Measurements from ENCODE around the gene ATP23. TPM values are rescaled to one million over a fixed set of nuclear protein-coding genes. Genes with fewer than 3 reads are reported as not detected.

Gene ATP23
- total RNA-seq, 1 donor from 2014 or later = 6.1 TPM

DNA sequence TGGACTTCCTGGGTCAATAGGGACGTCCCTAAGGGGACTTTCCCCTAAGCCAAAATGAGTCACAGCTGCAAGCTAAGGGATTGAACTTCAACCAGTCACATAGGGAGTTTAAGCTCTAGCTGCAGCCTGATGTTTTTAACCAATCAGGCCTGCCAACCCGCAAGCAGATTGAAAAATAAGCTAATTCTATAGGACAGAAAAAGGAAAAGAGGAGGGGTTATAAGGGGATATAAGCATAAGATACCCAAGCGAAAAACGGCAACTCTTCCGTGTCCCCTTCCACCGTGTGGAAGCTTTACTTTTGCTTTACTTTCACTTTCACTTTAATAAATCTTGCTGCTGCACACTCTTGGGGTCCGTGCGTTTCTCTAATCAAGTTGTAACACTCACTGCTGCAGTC is 24.4 kb downstream of the ATP23 start:
- no peak for FAIRE-seq
- no peak for DNase-seq (ENCODE audit: low spot score in 2 of 2)

DNA sequence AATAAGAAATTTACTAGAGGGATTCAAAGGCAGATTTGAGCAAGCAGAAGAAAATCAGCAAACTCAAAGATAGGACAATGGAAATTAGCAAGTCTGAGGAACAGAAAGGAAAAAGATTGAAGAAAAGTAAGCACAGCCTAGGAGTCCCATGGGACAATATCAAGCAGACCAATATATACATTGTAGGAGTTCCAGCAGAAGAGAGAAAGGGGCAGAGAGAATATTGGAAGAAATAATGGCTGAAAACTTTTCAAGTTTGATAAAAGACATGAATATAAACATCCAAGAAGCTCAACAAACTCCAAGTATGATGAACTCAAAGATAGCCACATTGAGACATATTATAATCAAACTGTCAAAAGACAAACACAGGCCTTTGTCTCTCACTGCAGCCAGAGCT is 25.2 kb downstream of the ATP23 start:
- FAIRE-seq = no peak

DNA sequence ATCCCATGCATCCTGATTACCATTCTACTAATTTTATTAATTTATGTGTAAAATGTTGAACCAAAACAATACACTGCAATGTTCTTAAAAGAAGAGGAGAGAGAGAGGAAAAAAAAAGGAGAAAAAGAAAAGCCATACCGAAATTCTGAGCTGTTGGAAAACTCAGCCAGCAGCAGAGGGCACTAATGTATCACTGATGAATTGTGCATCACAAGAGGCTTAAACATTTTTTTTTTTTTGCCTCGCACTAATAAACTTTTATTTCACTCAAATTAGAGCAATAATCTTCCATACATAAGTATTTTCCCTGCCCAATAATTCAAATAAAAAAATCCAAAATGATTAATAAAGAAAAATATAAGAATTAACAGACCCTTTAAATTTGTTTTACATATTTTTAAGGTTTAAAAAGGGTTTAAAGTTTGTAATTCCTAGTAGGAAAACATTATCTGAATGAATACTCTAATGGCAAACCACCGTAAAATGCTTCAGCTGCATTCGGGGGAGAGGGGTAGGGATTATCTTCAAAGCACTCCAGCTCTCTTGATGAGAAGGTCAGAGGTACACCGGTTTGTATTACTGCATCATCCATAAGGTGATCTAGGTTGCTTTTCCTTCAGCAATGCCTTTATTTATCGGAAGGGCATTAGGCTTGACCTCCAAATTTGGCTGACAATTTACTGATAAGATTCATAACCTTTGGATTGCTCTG is 41.9 kb downstream of the ATP23 start:
- FAIRE-seq = peak; percentile 57
- DNase-seq (ENCODE audit: low spot score in 2 of 2) = no peak

More for the DNA sequence above, 25.2 kb downstream of the ATP23 start:
- no peak for DNase-seq (ENCODE audit: low spot score in 2 of 2)

DNA sequence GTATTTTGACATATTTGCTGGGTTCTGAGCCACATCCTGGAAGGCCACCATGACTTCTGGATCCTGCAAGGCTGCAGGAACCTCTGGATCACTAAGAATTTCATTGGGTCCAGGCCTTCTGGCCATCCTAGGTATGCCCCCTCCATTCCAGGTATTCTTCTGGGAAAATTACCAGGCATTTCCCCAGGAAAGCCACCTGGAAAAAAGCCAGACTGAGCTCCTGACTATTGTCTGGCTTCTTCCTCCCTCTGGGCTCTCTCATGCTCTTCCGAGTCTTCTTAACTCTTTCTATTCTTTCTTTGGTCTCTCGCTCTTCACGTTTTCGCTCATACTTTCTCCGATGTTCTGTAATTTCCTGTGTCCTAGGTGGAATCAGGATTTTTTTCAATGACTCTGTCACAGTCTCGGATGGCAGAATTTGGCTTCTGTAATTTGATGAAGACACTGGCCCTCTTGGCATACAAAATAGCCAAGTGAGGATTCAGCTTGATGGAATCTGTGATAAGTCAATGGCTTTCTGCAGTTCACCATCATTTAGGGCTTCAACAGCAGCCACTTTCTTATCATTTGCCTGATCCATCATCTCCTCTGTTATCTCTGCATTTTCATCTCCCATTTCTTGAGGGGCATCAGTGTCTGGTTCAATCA is 42.6 kb downstream of the ATP23 start:
- FAIRE-seq (no peak), DNase-seq (ENCODE audit: low spot score in 2 of 2) (no peak)

DNA sequence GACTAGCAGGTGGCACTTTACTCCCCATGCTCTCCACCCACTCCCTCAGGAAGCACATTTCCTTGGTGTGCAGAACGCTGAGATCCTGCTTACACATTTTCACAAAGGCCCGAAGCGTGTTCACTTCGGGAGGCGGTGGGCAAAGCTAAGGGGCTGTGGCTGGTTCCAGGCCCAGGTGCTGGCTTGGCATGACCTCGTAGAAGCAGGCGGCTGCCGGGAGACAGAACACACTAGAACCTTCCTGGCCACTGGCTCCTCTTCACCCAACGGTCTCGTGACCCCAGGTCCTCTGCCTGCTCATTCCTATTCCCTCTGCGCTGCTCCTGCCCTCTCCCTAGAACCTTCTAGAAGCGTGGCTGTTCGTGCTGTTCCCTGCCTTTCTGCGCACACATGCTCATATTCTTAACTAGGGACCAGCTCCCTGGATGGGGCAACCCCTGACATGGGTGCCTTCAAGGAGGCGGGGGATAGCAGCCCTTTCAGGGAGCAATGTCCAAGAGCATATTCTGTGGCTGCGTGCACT is 43.3 kb downstream of the ATP23 start:
- DNase-seq (ENCODE audit: low spot score in 2 of 2) = no peak
- FAIRE-seq = no peak

DNA sequence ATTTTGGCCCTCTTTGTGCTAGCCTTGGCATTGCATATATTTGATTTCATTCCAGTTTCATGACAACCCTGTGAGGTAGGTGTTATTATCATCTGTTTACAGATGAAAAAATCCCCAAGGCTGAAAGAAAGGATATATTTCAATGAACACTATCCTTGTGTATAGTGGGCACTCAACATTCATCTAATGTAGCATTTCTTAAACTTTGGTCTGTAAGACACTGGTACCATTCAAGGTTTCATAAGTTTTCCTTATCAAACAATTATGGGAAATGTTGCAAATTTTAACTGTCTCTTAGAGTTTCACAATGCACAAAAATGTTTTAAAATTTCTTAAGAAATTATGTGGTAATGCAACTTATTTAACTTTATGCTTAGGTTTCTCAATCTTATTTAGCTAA is 44.3 kb downstream of the ATP23 start:
- no peak for DNase-seq (ENCODE audit: low spot score in 2 of 2)
- FAIRE-seq = no peak

DNA sequence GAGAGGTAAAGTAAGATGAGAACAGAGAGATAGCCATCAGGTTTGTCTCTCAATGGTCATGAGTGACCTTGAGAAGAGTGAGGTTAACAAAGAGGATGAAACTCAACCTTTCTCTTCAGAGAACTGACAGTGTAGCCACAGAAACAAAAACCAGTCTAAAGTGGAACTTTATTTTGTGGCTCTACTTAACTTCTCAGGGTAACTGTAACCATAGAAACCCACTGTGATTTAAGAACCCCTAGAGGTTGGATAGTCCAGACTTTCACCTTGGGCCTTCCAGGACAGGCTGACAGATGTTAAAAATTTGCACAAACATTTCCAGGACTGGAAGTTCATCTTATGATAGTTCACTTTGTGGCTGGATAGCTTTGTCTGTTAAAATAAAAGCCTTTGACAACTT is 48.5 kb downstream of the ATP23 start:
- no peak for FAIRE-seq

DNA sequence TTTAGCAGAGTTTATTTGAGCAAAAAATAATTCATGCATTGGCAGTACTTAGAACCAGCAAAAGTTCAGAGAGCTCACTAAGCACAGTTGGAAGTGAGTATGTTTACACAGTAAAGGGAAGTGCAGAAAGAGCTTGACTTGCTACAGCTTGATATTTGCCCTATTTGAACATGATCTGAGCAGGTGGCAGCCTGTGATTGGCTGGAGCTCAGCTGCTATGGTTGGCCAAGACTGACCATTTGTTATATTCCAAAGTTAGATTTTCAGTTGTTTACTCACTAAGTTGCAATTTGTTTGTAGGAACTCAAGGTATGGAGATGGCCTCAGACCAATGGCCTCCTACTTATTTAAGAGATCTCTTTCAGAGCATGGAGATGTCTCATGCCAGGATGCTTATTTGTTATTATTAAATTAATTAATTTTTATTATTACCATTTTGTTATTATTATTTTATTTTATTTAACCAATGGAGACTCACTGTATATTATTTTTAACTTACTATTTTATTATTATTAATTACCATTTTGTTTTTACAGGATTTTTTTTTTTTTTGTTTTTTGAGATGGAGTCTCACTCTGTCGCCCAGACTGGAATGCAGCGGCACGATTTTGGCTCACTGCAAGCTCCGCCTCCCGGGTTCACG is 49.0 kb downstream of the ATP23 start:
- FAIRE-seq (peak; percentile 15), DNase-seq (ENCODE audit: low spot score in 2 of 2) (no peak)

More for the DNA sequence above, 48.5 kb downstream of the ATP23 start:
- DNase-seq (ENCODE audit: low spot score in 2 of 2) = no peak

DNA sequence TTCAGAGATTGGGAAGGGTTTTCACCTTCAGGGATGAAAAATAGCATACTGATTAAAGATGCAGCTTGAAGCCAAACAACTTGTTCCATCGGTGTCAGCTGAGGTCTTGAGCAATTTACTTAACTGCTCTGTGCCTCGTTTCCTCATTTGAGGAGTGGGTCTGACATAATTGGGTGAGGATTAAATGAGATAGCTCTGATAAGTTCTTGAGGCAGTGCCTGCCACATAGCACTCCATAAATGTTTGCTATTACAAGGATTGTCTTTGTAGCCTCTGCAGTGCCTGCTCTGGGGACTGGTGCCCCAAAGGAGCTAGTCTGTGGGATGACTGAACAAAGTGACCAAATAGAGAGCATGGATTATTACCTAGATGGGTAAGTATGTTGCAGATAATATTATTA is 50.6 kb downstream of the ATP23 start:
- no peak for FAIRE-seq

DNA sequence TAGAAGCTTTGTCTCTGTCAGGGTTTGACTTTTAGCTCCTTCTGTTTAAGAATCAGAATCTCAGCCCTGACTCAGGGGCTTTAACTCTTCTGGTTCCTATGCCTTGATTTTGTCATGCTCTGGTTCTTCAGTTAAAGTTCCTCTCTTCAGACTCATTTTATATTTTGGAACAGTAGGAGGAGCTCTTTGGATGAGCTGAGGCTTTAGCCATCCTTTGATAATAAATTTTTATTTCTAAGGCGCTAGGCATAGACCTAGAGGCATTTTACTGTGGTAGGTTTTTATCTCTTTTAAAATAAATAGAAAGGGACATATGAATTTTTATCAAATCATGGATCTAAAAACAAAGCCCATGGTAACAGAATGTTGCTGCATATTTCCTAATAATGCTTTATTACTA is 51.7 kb downstream of the ATP23 start:
- DNase-seq (ENCODE audit: low spot score in 2 of 2) (no peak), FAIRE-seq (no peak)

More for the DNA sequence above, 50.6 kb downstream of the ATP23 start:
- no peak for DNase-seq (ENCODE audit: low spot score in 2 of 2)

DNA sequence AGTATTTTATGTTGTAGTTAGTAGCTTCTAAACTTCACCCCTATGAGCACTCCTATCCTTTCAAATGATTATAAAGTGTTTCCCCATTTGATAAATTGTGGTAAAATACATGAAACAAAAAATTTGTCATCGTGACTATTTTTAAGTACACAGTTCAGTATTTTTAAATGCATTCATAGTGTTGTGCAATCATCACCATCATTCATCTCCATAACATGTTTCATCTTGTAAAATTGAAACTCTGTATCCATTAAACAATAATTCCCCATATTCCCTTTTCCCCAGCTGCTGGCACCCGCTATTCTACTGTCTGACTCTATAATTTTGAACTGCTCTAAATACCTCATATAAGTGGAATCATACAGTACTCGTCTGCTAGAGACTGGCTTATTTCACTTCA is 52.5 kb downstream of the ATP23 start:
- FAIRE-seq = no peak
- no peak for DNase-seq (ENCODE audit: low spot score in 2 of 2)

DNA sequence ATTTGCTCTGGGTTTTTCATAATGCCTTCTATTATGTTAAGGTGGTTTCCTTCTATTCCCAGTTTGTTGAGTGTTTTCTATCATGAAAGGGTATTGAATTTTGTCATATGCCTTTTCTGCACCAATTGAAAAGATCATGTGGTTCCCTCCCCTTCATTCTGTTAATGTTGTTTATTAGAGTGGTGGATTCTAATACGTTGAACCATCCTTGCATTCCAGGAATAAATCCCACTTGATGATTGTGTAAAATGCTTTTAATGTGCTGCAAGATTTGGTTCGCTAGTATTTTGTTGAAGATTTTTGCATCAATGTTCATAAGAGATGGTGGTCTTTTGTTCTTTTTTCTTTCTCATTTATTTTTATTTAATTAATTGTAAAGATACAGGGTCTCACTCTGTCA is 55.2 kb downstream of the ATP23 start:
- DNase-seq (ENCODE audit: low spot score in 2 of 2) (no peak), FAIRE-seq (no peak)

DNA sequence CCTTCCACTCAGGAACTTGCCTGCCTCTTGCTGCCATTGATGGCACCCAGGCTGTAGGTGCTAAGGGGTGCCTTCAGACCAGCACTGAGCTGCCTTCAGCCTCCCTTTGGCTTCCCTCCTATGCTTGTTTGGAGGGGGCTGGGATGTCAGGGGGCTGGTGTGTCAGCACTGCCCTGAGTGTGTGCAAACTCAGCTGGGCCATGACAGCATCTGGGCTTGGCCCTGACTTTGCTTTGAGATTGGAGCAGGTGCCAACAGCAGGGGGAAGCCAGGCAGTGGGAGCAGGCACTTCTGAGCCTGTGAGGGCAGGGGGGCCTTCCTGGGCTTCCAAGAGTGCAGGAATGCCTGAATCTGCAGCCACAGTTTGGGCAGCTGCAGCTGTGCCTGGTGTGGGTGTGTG is 56.9 kb downstream of the ATP23 start:
- DNase-seq (ENCODE audit: low spot score in 2 of 2) = no peak
- no peak for FAIRE-seq

DNA sequence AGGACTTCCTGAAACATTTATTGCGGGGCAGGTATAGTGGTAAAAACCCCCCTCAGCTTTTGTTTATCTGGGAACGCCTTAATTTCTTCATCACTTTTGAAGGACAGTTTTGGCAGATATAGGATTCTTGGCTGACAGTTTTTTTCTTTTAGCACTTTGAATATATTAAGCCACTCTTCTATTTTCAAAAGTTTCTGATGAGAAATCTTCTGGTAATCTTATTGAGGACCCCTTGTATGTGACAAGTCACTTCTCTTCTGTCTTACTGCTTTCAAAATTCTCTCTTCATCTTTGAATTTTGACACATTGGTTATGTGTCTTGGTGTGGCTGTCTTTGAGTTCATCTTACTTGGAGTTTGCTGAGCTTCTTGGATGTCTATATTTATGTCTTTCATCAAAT is 59.1 kb downstream of the ATP23 start:
- DNase-seq (ENCODE audit: low spot score in 2 of 2) (no peak), FAIRE-seq (no peak)

DNA sequence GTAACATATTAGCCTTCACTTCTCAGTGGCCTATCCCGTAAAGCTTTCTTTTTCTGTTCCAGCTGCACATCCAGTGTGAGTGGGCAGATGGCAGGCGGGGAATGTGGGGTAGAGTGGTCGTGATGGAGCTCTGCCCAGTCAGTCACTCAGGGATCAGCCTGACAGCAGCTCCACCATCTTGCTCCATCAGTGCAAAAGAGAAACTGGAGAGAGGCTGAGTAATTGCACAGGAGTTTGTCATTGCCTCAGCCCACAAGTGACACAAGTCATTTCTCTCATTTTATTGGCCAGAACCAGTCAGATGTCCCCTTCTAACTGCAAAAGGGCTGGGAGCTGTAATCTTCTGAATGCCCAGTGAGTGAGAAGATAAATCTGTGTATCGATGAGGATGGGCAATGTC is 66.5 kb downstream of the ATP23 start:
- DNase-seq (ENCODE audit: low spot score in 2 of 2) (no peak), FAIRE-seq (no peak)

DNA sequence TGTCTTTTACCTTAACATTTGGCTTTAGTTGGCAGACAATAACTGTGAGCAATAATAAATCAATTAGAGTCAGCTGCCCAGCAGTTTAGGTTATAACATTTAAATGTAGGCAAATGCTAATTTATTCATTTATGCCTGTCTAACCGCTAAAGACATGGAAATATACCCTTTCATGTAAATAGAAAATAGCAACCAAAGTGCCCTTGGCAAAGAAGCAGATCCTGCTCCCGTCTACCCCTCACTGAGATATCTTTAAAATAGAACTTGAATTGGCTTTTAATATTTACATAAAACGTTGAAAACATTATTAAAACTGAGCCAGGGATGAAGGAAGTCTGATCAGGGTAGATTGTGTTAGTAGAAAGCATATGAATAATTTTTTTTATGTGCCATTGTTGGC is 67.3 kb downstream of the ATP23 start:
- FAIRE-seq = no peak
- DNase-seq (ENCODE audit: low spot score in 2 of 2) = no peak

Other genes starting within 250 kb of the ATP23 start
- gene OS9, start 247.4 kb upstream of the ATP23 start, total RNA-seq = 151 TPM
- 25.7 TPM for gene AGAP2, start 202.8 kb upstream of the ATP23 start, total RNA-seq
- 38.3 TPM for gene TSPAN31, start 196.5 kb upstream of the ATP23 start, total RNA-seq
- gene CDK4, start 189.3 kb upstream of the ATP23 start, total RNA-seq = 51.4 TPM
- gene MARCHF9, start 186.5 kb upstream of the ATP23 start, total RNA-seq = 17.5 TPM
- gene CYP27B1, start 174.5 kb upstream of the ATP23 start, total RNA-seq = not detected
- gene METTL1, start 169.5 kb upstream of the ATP23 start, total RNA-seq = 1.2 TPM
- gene EEF1AKMT3, start 169.0 kb upstream of the ATP23 start, total RNA-seq = 1.2 TPM
- gene TSFM, start 158.8 kb upstream of the ATP23 start, total RNA-seq = 30.2 TPM
- 1.6 TPM for gene AVIL, start 122.8 kb upstream of the ATP23 start, total RNA-seq
- gene CTDSP2, start 94.8 kb upstream of the ATP23 start, total RNA-seq = 14.7 TPM